WTC11 (cell line): Measurements from ENCODE around the gene CEBPG. TPM values are rescaled to one million over a fixed set of nuclear protein-coding genes. Genes with fewer than 3 reads are reported as not detected.

Experiments
- ATAC-seq: fragments of 200-7000 bp; cut with Tn5 transposase; 2 replicates; pipeline ENCODE4 v1.10.0; 2021; ENCODE audit warnings: mild to moderate bottlenecking, moderate library complexity
- CTCF ChIA-PET: fragments of 300-600 bp; sonication (Branson Sonifier 250); formaldehyde crosslinking; loops from one replicate; lab custom pipeline; 2021; ENCODE audit warnings: antibody characterized with exemption; lab: Charles Lee
- POLR2A ChIA-PET: fragments of 350-600 bp; sonication (Branson Sonifier 250); formaldehyde crosslinking; loops from one replicate; lab custom pipeline; 2021; ENCODE audit warnings: antibody characterized with exemption; lab: Charles Lee
- DNase-seq: peaks from one replicate; pipeline ENCODE4 v3.0.0; 2021; ENCODE audit warnings: low spot score
- H3K27ac Mint-ChIP-seq: 2 replicates; pipeline ENCODE4 v1.8.0; 2021; ENCODE audit warnings: mixed read lengths
- H3K27me3 Mint-ChIP-seq: 2 replicates; pipeline ENCODE4 v1.8.0; 2021; ENCODE audit warnings: low read depth, mild to moderate bottlenecking, moderate library complexity, mixed read lengths
- H3K36me3 Mint-ChIP-seq: 2 replicates; pipeline ENCODE4 v1.8.0; 2021; ENCODE audit warnings: mixed read lengths
- H3K4me1 Mint-ChIP-seq: 2 replicates; pipeline ENCODE4 v1.8.0; 2022; ENCODE audit warnings: mixed read lengths
- H3K4me3 Mint-ChIP-seq: 2 replicates; pipeline ENCODE4 v1.8.0; 2021; ENCODE audit warnings: mild to moderate bottlenecking, moderate library complexity, mixed read lengths
- H3K9me3 Mint-ChIP-seq: 2 replicates; pipeline ENCODE4 v1.8.0; 2021; ENCODE audit warnings: mixed read lengths
- CTCF ChIP-seq: fragments of 200-600 bp; IDR thresholded peaks from 2 replicates; pipeline ENCODE4 v1.8.0; 2022; ENCODE audit warnings: antibody characterized with exemption
- EMX1 ChIP-seq: fragments of 250-450 bp; sonication (Bioruptor Pico); IDR thresholded peaks from 2 replicates; pipeline ENCODE4 v1.8.0; 2021; ENCODE audit warnings: mild to moderate bottlenecking
- ESRRA ChIP-seq: sonication (generic); formaldehyde crosslinking; IDR thresholded peaks from 2 replicates; pipeline ENCODE4 v1.8.1; 2022; ENCODE audit warnings: mild to moderate bottlenecking, missing genetic modification reagents, borderline replicate concordance
- FOXK1 ChIP-seq: sonication (generic); formaldehyde crosslinking; IDR thresholded peaks from 2 replicates; pipeline ENCODE4 v1.8.0; 2022; ENCODE audit warnings: mild to moderate bottlenecking, moderate library complexity, missing genetic modification reagents
- FOXP1 ChIP-seq: sonication (generic); formaldehyde crosslinking; IDR thresholded peaks from 2 replicates; pipeline ENCODE4 v1.8.0; 2022; ENCODE audit warnings: missing genetic modification reagents, mild to moderate bottlenecking, moderate library complexity, borderline replicate concordance
- HMGXB4 ChIP-seq: sonication (generic); formaldehyde crosslinking; IDR thresholded peaks from 2 replicates; pipeline ENCODE4 v1.8.1; 2023; ENCODE audit warnings: mild to moderate bottlenecking, moderate library complexity, missing genetic modification reagents
- NFYB ChIP-seq: sonication (generic); formaldehyde crosslinking; conservative IDR thresholded peaks from 2 replicates; pipeline ENCODE4 v1.8.0; 2022; ENCODE audit warnings: low read depth, missing genetic modification reagents
- SP1 ChIP-seq: sonication (generic); formaldehyde crosslinking; conservative IDR thresholded peaks from 2 replicates; pipeline ENCODE4 v1.8.1; 2022; ENCODE audit warnings: missing genetic modification reagents
- STAT6 ChIP-seq: sonication (generic); formaldehyde crosslinking; conservative IDR thresholded peaks from 2 replicates; pipeline ENCODE4 v1.8.1; 2023; ENCODE audit warnings: mild to moderate bottlenecking, low read depth, missing genetic modification reagents, moderate library complexity
- TCF7 ChIP-seq: sonication (generic); formaldehyde crosslinking; IDR thresholded peaks from 2 replicates; pipeline ENCODE4 v1.8.0; 2022; ENCODE audit warnings: mild to moderate bottlenecking, low read depth, missing genetic modification reagents, moderate library complexity
- TP53 ChIP-seq: sonication (generic); formaldehyde crosslinking; IDR thresholded peaks from 2 replicates; pipeline ENCODE4 v1.8.1; 2023; ENCODE audit warnings: mild to moderate bottlenecking, missing genetic modification reagents
- USF2 ChIP-seq: sonication (generic); formaldehyde crosslinking; IDR thresholded peaks from 2 replicates; pipeline ENCODE4 v1.8.1; 2023; ENCODE audit warnings: mild to moderate bottlenecking, missing genetic modification reagents, moderate library complexity
- ZNF219 ChIP-seq: sonication (generic); formaldehyde crosslinking; IDR thresholded peaks from 2 replicates; pipeline ENCODE4 v1.8.0; 2023; ENCODE audit warnings: missing genetic modification reagents, mild to moderate bottlenecking, borderline replicate concordance
- ZNF263 ChIP-seq: sonication (generic); formaldehyde crosslinking; IDR thresholded peaks from 2 replicates; pipeline ENCODE4 v1.8.1; 2022; ENCODE audit warnings: low read depth, mild to moderate bottlenecking, moderate library complexity, missing genetic modification reagents
- ZNF281 ChIP-seq: sonication (generic); formaldehyde crosslinking; IDR thresholded peaks from 2 replicates; pipeline ENCODE4 v1.8.0; 2023; ENCODE audit warnings: mild to moderate bottlenecking, missing genetic modification reagents
- ZNF317 ChIP-seq: sonication (generic); formaldehyde crosslinking; IDR thresholded peaks from 2 replicates; pipeline ENCODE4 v1.8.1; 2023; ENCODE audit warnings: low read depth, mild to moderate bottlenecking, moderate library complexity, missing genetic modification reagents, borderline replicate concordance
- ZNF396 ChIP-seq: fragments of 250-450 bp; sonication (Bioruptor Pico); IDR thresholded peaks from 2 replicates; pipeline ENCODE4 v1.8.0; 2021; ENCODE audit warnings: mild to moderate bottlenecking, moderate library complexity, borderline replicate concordance
- ZNF423 ChIP-seq: fragments of 250-450 bp; sonication (Bioruptor Pico); IDR thresholded peaks from 2 replicates; pipeline ENCODE4 v2.1.2; 2022; ENCODE audit warnings: mild to moderate bottlenecking, moderate library complexity
- ZNF425 ChIP-seq: fragments of 250-450 bp; sonication (Bioruptor Pico); conservative IDR thresholded peaks from 2 replicates; pipeline ENCODE4 v1.9.0; 2021; ENCODE audit warnings: mild to moderate bottlenecking
- ZNF671 ChIP-seq: fragments of 250-450 bp; sonication (Bioruptor Pico); IDR thresholded peaks from 2 replicates; pipeline ENCODE4 v1.8.0; 2021; ENCODE audit warnings: mild to moderate bottlenecking
- total RNA-seq: library from RNA; stranded (reverse); gene quantifications from 3 replicates; pipeline ENCODE4 v1.2.3, GENCODE V29; 2021

The CEBPG gene
- total RNA-seq, 1 experiment from 2014 or later = 33.1 TPM

- peaks cover 2% of the 10 kb centered on the region for H3K27me3 Mint-ChIP-seq
- 0 out of 2 replicates have a peak, but pooled peaks cover 2% of the 10 kb centered on the region for H3K36me3 Mint-ChIP-seq
- CTCF ChIA-PET = no interaction called here
- no peak for TF ChIP-seq ZNF263
- no peak for TF ChIP-seq FOXK1 (CRISPR knock-in tag)
- no peak for TF ChIP-seq ESRRA
- TF ChIP-seq ZNF423 = no peak
- TF ChIP-seq SP1 (CRISPR knock-in tag) = no peak
- no peak for TF ChIP-seq TCF7 (CRISPR knock-in tag)
- no peak for TF ChIP-seq ZNF219 (CRISPR knock-in tag)
- no peak for TF ChIP-seq CTCF
- TF ChIP-seq STAT6 = no peak
- no peak for TF ChIP-seq ZNF671 (CRISPR knock-in tag)
- no peak for TF ChIP-seq ZNF281 (CRISPR knock-in tag)
- TF ChIP-seq NFYB (CRISPR knock-in tag) = no peak
- POLR2A ChIA-PET = no interaction called here
- H3K9me3 Mint-ChIP-seq = peaks cover 10% of the 10 kb centered on the region
- DNase-seq (no peak), ATAC-seq (no peak)
- no peak overlapping the region for H3K27ac Mint-ChIP-seq
- H3K4me3 Mint-ChIP-seq = no peak overlapping the region
- H3K4me1 Mint-ChIP-seq = no peaks in the 10 kb centered on the region
These were observed 22.8 kb upstream of the CEBPG start for GRCh38 chr19:33350538-33351309.

- H3K27ac Mint-ChIP-seq = no peak overlapping the region
- H3K27me3 Mint-ChIP-seq = peaks cover 2% of the 10 kb centered on the region; the same call in 1 of the 2 replicates
- H3K4me3 Mint-ChIP-seq = no peak overlapping the region
- DNase-seq = no peak
- H3K4me1 Mint-ChIP-seq = no peaks in the 10 kb centered on the region
- 0 out of 2 replicates have a peak, but pooled peaks cover 2% of the 10 kb centered on the region for H3K36me3 Mint-ChIP-seq
- TF ChIP-seq ZNF317 (CRISPR knock-in tag) (peak; percentile 90), ZNF396 (CRISPR knock-in tag) (no peak)
- TF ChIP-seq, all 79 proteins: peak for 1
- ChIA-PET POLR2A (no interaction called here), CTCF (no interaction called here)
- H3K9me3 Mint-ChIP-seq = peaks cover 15% of the 10 kb centered on the region
- ATAC-seq = no peak
These were observed 18.0 kb upstream of the CEBPG start for GRCh38 chr19:33355535-33355934.

- POLR2A ChIA-PET = no interaction called here
- CTCF ChIA-PET = no interaction called here
- ATAC-seq (no peak), DNase-seq (no peak)
- Mint-ChIP-seq H3K4me3 (no peak overlapping the region), H3K36me3 (0 out of 2 replicates have a peak, but pooled peaks cover 2% of the 10 kb centered on the region), H3K4me1 (no peaks in the 10 kb centered on the region), H3K9me3 (peaks cover 15% of the 10 kb centered on the region), H3K27me3 (no peaks in the 10 kb centered on the region), H3K27ac (no peak overlapping the region)
- no peak for TF ChIP-seq HMGXB4 (CRISPR knock-in tag)
- no peak for TF ChIP-seq TP53 (CRISPR knock-in tag)
- TF ChIP-seq USF2 = no peak
- TF ChIP-seq ZNF425 (CRISPR knock-in tag) = no peak
- TF ChIP-seq FOXK1 (CRISPR knock-in tag) = no peak
- no peak for TF ChIP-seq EMX1 (CRISPR knock-in tag)
- no peak for TF ChIP-seq FOXP1 (CRISPR knock-in tag)
These were observed 16.0 kb upstream of the CEBPG start for GRCh38 chr19:33357556-33357955.
